ENCODE results near the gene SMIM7.
"Not testable (repeated sequence)": the region's sequence is repeated elsewhere in the genome, so short reads cannot be mapped to it uniquely, and the experiment has no call there.

The SMIM7 gene

DNA sequence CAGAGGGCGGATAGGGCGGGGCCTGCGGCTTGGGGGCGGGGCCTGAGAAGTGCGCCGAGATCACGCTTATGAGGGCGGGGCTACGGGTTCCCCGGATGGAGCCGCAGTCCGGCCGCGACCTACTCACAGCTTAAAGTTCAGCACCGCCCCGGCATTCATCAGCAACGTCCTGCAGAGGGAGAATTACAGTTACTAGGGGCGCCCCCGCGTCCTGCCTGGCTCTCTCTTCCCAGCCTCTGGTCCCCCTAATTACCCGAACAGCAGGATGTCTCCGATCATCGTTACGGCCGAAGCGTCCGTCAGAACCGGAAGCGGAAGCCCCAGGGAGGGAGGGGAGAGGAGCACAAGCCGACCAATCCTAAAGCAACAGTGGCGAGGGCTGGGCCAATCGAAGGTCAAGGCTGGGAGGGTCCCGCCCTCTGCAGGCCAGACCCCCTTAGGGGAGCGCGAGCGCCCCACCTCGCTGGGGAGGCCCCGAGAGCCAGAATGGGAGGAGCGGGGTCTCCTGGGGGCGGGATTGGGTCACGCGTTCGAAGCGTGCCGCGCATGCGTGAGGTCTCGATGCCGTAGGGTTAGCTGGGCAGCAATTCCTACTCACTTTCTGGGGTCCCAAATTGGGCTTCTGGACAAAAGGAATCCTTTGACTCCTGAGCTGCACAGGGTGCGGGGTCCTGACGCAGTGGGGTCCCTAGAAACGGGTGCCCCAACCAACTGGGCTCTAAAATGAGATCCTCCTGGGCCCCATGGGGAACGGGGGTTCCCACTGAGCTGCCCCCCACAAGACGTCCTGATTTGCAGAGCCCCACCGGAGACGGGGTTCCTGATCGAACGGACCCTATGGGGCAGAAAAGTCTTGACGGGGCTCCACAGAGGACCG, at the start of gene SMIM7:
TSS of gene SMIM7 (minus strand) at position 313 of the 877 bp plus-strand sequence. CDS start at position 279, 34 bp downstream.
- peak; percentile 98 for DNase-seq (ENCODE audit: low spot score)

DNA sequence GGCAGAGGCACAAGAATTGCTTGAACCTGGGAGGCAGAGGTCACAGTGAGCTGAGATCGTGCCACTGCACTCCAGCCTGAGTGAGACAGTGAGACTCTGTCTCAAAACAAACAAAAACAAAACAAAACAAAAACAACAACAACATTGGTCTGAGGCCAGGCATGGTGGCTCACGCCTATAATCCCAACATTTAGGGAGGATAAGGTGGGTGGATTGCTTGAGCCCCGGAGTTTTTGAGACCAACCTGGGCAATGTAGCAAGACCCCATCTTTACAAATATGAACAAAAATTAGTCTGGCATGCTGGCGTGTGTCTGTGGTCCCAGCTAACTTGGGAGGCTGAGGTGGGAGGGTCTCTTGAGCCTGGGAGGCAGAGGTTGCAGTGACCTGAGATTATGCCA, 43.7 kb upstream of the SMIM7 start:
- DNase-seq (ENCODE audit: low spot score): no peak

GRCh38 chr19:16702123-16702522, 42.2 kb upstream of the SMIM7 start:
- DNase-seq (ENCODE audit: low spot score): no peak

GRCh38 chr19:16698914-16699313, 39.0 kb upstream of the SMIM7 start:
- no peak for DNase-seq (ENCODE audit: low spot score)

DNA sequence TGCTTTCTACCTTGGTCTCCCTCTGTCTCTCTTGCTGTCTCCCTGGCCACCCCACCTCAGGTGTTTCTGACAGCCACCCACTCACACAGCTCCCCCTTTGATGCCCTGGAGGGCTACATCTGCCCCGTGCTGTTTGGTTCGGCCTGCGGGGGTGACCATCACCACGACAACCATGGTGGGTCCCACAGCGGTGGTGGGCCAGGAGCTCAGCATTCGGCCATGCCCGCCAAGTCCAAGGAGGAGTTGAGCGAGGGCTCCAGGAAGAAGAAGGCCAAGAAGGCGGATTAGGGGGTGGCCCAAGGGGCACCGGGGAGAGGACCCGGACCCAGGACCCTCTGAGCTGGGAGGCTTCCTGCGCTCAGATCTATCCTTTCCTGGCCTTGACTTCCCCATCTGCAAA, 28.1 kb upstream of the SMIM7 start:
- no peak for DNase-seq (ENCODE audit: low spot score)

- DNase-seq (ENCODE audit: low spot score): no peak
Observed at GRCh38 chr19:16684216-16684615, 24.3 kb upstream of the SMIM7 start.

DNA sequence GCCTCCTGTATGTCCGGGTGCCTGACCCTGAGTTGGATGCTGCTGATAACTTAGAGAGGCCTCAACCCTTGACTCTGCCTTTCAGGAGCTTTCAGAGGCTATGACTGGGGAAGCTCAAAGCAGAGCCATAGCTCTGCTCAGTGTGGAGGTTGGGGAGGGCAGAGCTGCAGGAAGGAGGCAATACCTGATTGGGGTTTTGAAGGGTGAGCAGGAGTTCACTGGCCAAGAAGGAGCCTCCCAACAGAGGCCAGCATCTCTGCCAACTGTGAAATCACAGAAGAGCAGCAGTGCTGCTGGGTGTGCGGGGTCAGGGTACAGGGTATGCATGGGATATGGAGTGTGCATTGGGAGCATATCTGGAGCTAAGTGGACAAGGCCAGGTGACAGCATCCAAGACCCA, 22.6 kb upstream of the SMIM7 start:
- DNase-seq (ENCODE audit: low spot score): no peak

GRCh38 chr19:16679811-16680210, 19.9 kb upstream of the SMIM7 start:
- no peak for DNase-seq (ENCODE audit: low spot score)

DNA sequence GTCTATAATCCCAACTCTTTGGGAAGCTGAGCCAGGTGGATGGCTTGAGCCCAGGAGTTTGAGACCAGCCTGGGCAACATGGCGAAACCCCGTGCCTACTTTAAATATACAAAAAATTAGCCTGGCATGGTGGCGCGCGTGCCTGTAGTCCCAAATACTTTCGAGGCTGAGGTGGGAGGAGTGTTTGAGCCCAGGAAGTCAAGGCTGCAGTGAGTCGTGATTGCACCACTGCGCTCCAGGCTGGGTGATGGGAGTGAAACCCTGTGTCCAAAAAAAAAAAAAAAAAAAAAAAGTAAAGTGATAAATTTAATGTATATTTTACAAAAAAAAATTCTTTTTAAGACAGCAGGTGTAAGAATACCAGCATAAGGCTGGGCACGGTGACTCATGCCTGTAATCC, 18.6 kb upstream of the SMIM7 start:
- no peak for DNase-seq (ENCODE audit: low spot score)

GRCh38 chr19:16677055-16677454, 17.1 kb upstream of the SMIM7 start:
- DNase-seq (ENCODE audit: low spot score): no peak

GRCh38 chr19:16676101-16676798, 16.3 kb upstream of the SMIM7 start:
- DNase-seq (ENCODE audit: low spot score): no peak

DNA sequence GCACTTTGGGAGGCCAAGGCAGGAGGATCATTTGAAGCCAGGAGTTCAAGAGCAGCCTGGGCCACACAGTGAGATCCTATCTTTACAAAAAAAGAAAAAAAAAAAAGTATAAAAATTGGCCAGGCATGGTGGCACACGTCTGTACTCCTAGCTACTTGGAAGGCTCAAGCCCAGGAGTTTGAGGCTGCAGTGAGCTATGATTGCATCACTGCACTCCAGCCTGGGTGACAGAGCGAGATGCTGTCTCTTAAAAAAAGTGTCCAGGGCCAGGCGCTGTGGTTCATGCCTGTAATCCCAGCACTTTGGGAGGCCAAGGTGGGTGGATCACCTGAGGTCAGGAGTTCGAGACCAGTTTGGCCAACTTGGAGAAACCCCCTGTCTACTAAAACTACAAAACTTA, 13.9 kb upstream of the SMIM7 start:
- not testable (repeated sequence) for DNase-seq (ENCODE audit: low spot score)

GRCh38 chr19:16673231-16673630, 13.3 kb upstream of the SMIM7 start:
- no peak for DNase-seq (ENCODE audit: low spot score)

DNA sequence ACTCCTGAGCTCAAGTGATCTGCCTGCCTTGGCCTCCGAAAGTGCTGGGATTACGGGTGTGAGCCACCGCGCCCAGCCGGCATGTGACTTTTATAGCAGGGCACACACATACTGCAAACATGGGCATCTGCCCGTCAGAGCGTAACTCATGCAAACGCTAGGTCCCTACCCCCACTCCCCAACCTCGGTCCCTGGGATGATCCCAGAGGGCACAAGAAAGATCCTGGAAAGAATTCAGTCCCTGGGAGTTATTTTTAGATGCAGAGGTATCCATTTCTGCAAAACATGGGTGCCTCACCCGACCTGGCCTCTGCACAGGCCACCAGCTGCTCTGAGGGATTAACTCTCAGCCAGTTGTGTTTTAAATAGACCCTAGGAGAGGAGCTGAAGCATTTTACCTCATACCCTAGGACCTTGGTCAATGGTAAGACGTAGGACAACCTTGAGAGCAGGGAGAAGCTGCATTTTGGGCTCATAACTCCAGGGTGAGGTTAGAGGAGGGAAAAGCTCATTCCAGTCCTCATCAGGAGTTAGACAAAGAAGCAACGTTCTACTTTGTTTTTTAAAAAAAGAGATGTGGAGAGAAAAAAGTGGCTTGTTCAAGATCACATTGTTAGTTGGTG, 11.8 kb upstream of the SMIM7 start:
- no peak for DNase-seq (ENCODE audit: low spot score)

DNA sequence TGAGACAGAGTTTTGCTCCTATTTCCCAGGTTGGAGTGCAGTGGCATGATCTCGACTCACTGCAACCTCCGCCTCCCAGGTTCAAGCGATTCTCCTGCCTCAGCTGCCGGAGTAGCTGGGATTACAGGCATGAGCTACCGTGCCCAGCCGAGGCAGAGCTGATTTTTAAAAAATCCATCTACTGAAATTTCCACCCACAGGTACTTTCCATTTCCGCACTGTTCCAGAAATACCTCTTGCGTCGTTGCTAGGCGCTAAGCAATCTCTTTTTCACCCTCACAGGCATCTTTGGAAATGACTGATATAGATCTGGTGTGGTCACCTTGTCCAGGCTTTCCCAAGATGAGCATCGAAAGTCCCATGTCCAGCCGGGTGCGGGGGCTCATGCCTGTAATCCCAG, 10.3 kb upstream of the SMIM7 start:
- DNase-seq (ENCODE audit: low spot score): no peak

GRCh38 chr19:16668702-16669101, 8.8 kb upstream of the SMIM7 start:
- DNase-seq (ENCODE audit: low spot score): not testable (repeated sequence)

GRCh38 chr19:16668176-16668575, 8.2 kb upstream of the SMIM7 start:
- no peak for DNase-seq (ENCODE audit: low spot score)

- no peak for DNase-seq (ENCODE audit: low spot score)
Observed at GRCh38 chr19:16661480-16662034, 1.6 kb upstream of the SMIM7 start.

DNA sequence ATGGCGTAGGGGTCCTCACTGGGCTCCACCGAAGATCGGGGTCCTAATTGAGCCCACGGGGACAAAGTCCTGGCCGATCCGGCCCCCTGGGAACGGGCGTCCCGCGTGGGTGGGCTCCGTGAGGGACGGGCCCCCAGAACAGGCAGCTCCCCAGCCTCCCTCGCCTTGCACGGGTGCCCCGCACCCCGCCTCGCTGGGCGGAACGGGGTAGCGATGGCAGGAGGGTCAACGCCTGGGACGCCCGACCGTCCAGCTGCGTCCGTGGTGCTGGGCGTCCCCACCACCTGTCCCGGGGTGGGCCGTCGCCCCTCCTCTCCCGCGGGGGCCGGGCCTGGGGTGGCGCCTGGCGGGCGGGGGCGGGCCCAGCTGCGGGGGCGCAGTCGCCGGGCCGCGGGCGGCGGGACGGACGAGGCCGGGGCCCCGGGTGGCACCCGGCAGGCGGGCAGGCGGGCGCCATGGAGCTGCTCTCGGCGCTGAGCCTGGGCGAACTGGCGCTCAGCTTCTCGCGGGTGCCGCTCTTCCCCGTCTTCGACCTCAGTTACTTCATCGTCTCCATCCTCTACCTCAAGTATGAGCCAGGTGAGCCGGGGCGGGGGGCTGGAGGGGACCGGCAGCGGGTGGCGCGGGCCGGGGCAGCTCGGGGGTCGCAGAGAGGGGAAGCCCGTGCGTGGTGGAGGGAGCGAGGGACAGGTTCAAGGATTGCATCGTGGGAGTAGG, 977 bp upstream of the SMIM7 start, which contains the start of gene TMEM38A:
TSS of gene TMEM38A (plus strand) at position 377 of the 717 bp plus-strand sequence. CDS start at position 456, 79 bp downstream.
- DNase-seq (ENCODE audit: low spot score): no peak

DNA sequence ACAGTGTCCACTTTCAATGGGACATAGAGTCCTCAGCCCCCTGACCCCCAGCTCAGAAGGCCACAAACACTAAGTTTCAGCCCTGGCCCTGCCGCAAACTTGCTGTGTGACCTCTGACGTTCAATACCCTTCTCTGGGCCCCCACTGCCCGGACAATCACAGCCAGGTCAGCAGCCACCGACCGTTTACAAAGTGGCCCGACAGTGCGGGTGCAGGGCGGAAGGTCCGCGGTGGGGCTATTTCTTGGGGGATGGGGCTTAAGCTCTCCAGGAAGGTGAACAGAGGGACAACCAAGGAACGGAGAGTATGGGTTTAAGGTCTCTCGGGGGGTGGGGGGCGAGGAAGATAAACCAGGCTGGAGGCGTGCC, 496 bp downstream of the SMIM7 start:
- DNase-seq (ENCODE audit: low spot score): no peak

DNA sequence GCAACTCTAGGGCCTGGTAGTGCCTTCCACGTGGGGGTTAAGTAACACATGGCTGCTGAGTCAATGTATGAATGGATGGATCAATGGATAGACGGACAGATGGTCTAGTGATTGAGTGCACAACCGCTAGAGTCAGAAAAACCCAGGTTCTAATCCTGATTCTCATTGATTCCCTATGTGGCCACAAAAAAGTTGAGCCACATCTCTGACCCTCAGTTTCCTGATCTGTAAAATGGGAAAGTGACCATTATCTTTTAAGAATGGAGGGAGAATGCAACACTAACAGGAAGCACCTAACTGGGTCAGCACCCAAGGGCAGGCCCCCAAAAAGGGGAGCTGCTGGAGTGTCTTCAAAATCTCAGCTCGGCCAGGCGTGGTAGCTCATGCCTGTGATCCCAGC, 2.6 kb downstream of the SMIM7 start:
- DNase-seq (ENCODE audit: low spot score): no peak

GRCh38 chr19:16655727-16656126, 4.2 kb downstream of the SMIM7 start:
- no peak for DNase-seq (ENCODE audit: low spot score)

Measured in hematopoietic multipotent progenitor cell treated with erythropoietin and hydrocortisone succinate and interleukin-3 and kit ligand, for 15 days (in vitro differentiated cells).